IMR-90 (cell line): Measurements from ENCODE around the gene SPACA6. TPM values are rescaled to one million over a fixed set of nuclear protein-coding genes. Genes with fewer than 3 reads are reported as not detected.
"Not testable (repeated sequence)": the region's sequence is repeated elsewhere in the genome, so short reads cannot be mapped to it uniquely, and the experiment has no call there.

Experiments
- ATAC-seq: fragments of 200-7000 bp; cut with Tn5 transposase; 2 replicates; pipeline ENCODE4 v1.9.1; 2020; ENCODE audit warnings: low read depth, mild to moderate bottlenecking, moderate library complexity
- BruUV-seq: library from RNA; stranded (reverse); fragments of 400-500 nt; replicated peaks from 2 replicates; lab custom pipeline; 2021; lab: Mats Ljungman, UMichigan
- CTCF ChIA-PET: fragments of 300-600 bp; formaldehyde crosslinking; extraction: SDS; loops from one replicate; lab custom pipeline; 2021; ENCODE audit warnings: antibody characterized with exemption; lab: Yijun Ruan, JAX
- POLR2A ChIA-PET: fragments of 300-600 bp; sonication (Branson Sonifier 250); formaldehyde crosslinking; loops from one replicate; lab custom pipeline; 2022; ENCODE audit warnings: antibody characterized with exemption; ENCODE audit not compliant: unreplicated experiment; lab: Charles Lee
- DNase-seq: peaks from one replicate; pipeline ENCODE4 v3.0.0; 2013
- H2AFZ ChIP-seq: replicated peaks from 2 replicates; pipeline ENCODE3; 2013; ENCODE audit warnings: low read length, mild to moderate bottlenecking; ENCODE audit not compliant: poor library complexity
- H2AK5ac ChIP-seq: 2 replicates; pipeline ENCODE4 v1.6.1; 2013; ENCODE audit warnings: low read depth, low read length, inconsistent platforms
- H2AK9ac ChIP-seq: replicated peaks from 2 replicates; pipeline ENCODE3; 2013; ENCODE audit warnings: mild to moderate bottlenecking, low read depth, low read length, moderate library complexity; ENCODE audit not compliant: poor library complexity
- H2BK120ac ChIP-seq: 2 replicates; pipeline ENCODE4 v1.6.1; 2013; ENCODE audit warnings: low read depth, low read length, inconsistent platforms
- H2BK15ac ChIP-seq: 3 replicates; pipeline ENCODE4 v1.6.1; 2013; ENCODE audit warnings: low read depth, low read length, inconsistent platforms
- H2BK20ac ChIP-seq: 2 replicates; pipeline ENCODE4 v1.6.1; 2013; ENCODE audit warnings: low read depth, mild to moderate bottlenecking, inconsistent platforms, low read length, moderate library complexity
- H2BK5ac ChIP-seq: 2 replicates; pipeline ENCODE4 v1.6.1; 2013; ENCODE audit warnings: mild to moderate bottlenecking, low read depth, low read length, inconsistent platforms; ENCODE audit not compliant: poor library complexity, severe bottlenecking
- H3K14ac ChIP-seq: replicated peaks from 2 replicates; pipeline ENCODE4 v1.6.1; 2013; ENCODE audit warnings: low read depth, low read length, inconsistent platforms
- H3K18ac ChIP-seq: 2 replicates; pipeline ENCODE4 v1.6.1; 2013; ENCODE audit warnings: low read depth, low read length, control low read depth
- H3K23ac ChIP-seq: 2 replicates; pipeline ENCODE4 v1.6.1; 2013; ENCODE audit warnings: low read depth, low read length, inconsistent platforms
- H3K27ac ChIP-seq: 2 replicates; pipeline ENCODE4 v1.5.1; 2013; ENCODE audit warnings: mild to moderate bottlenecking, control low read depth, low read length; ENCODE audit not compliant: insufficient read depth
- H3K27me3 ChIP-seq: 2 replicates; pipeline ENCODE4 v1.6.1; 2013; ENCODE audit warnings: low read length; ENCODE audit not compliant: control insufficient read depth, insufficient read depth
- H3K36me3 ChIP-seq: 2 replicates; pipeline ENCODE4 v1.6.1; 2013; ENCODE audit warnings: low read length, mixed read lengths; ENCODE audit not compliant: control insufficient read depth, insufficient read depth
- H3K4ac ChIP-seq: 2 replicates; pipeline ENCODE4 v1.6.1; 2013; ENCODE audit warnings: low read depth, low read length, inconsistent platforms
- H3K4me1 ChIP-seq: 2 replicates; pipeline ENCODE4 v1.6.1; 2013; ENCODE audit warnings: low read length, mixed read lengths; ENCODE audit not compliant: control insufficient read depth, insufficient read depth
- H3K4me2 ChIP-seq: 2 replicates; pipeline ENCODE4 v1.6.1; 2013; ENCODE audit warnings: low read depth, mild to moderate bottlenecking, control low read depth, low read length, moderate library complexity
- H3K4me3 ChIP-seq: 2 replicates; pipeline ENCODE4 v1.5.1; 2013; ENCODE audit warnings: low read depth, mild to moderate bottlenecking, control low read depth, low read length, moderate library complexity; ENCODE audit not compliant: insufficient read depth
- H3K56ac ChIP-seq: 2 replicates; pipeline ENCODE4 v1.6.1; 2013; ENCODE audit warnings: low read length, inconsistent platforms; ENCODE audit not compliant: insufficient read depth; ENCODE audit errors: extremely low read depth
- H3K79me1 ChIP-seq, 2 experiments: 2 replicates each; pipeline ENCODE4 v1.6.1; 2013; ENCODE audit warnings: low read length in 2 of 2, inconsistent platforms in 1 of 2, low read depth in 1 of 2
- H3K9ac ChIP-seq: 2 replicates; pipeline ENCODE4 v1.6.1; 2013; ENCODE audit warnings: low read depth, low read length, control low read depth
- H3K9me1 ChIP-seq: 2 replicates; pipeline ENCODE4 v1.6.1; 2013; ENCODE audit warnings: low read length, inconsistent platforms; ENCODE audit not compliant: insufficient read depth
- H3K9me3 ChIP-seq: 2 replicates; pipeline ENCODE4 v1.6.1; 2013; ENCODE audit warnings: low read length; ENCODE audit not compliant: control insufficient read depth, insufficient read depth
- H4K20me1 ChIP-seq: 2 replicates; pipeline ENCODE4 v1.6.1; 2013; ENCODE audit warnings: low read length, inconsistent platforms; ENCODE audit not compliant: insufficient read depth
- H4K5ac ChIP-seq: 2 replicates; pipeline ENCODE4 v1.6.1; 2013; ENCODE audit warnings: mild to moderate bottlenecking, low read depth, low read length, control low read depth
- H4K8ac ChIP-seq, 2 experiments: 2 replicates each; pipeline ENCODE4 v1.6.1; 2013; ENCODE audit warnings: low read depth in 2 of 2, low read length in 2 of 2, control low read depth in 1 of 2, inconsistent platforms in 1 of 2
- H4K91ac ChIP-seq: 2 replicates; pipeline ENCODE4 v1.6.1; 2013; ENCODE audit warnings: low read depth, low read length, inconsistent platforms; ENCODE audit not compliant: insufficient read depth
- WGBS, 2 experiments: methylation state at CpG; one replicate each; pipeline versions ENCODE4 v1.1.5 to v1.1.7; 2013; ENCODE audit warnings: missing lambda C conversion rate in 2 of 2; ENCODE audit not compliant: insufficient read length in 1 of 2; ENCODE audit errors: extremely low coverage in 2 of 2; 5-methylcytosine and 5-hydroxymethylcytosine counted together
- dilution Hi-C: fragments of 300-500 bp; cut with HindIII; formaldehyde crosslinking; loops from one replicate; pipeline ENCODE4 v1.14.3; 2018; ENCODE audit warnings: low sequenced_read_pairs; ENCODE audit not compliant: unreplicated experiment
- in situ Hi-C: fragments of 300-500 bp; cut with MboI; formaldehyde crosslinking; loops from 3 replicates; pipeline ENCODE4 v1.14.3; 2019; ENCODE audit warnings: low sequenced_read_pairs, inconsistent platforms, mixed read lengths
- intact Hi-C: fragments of 100-400 bp; cut with micrococcal nuclease; formaldehyde crosslinking; loops from 2 replicates; pipeline ENCODE4 v1.10.0; 2022
- polyA plus RNA-seq, 3 experiments: library from polyadenylated mRNA; depleted of rRNA; stranded (reverse); fragments of >200 nt; gene quantifications; 2 replicates each; pipeline ENCODE4 v1.2.3, GENCODE V29; 2012; ENCODE audit warnings: low replicate concordance in 1 of 3
- total RNA-seq: library from RNA; depleted of rRNA; stranded (reverse); fragments of >200 nt; gene quantifications from 2 replicates; pipeline ENCODE4 v1.2.3, GENCODE V29; 2012

Gene SPACA6
- total and polyA plus RNA-seq, 2 of the 4 experiments (the other 2 are of a cell fraction) = 1.3 to 13.6 TPM

DNA sequence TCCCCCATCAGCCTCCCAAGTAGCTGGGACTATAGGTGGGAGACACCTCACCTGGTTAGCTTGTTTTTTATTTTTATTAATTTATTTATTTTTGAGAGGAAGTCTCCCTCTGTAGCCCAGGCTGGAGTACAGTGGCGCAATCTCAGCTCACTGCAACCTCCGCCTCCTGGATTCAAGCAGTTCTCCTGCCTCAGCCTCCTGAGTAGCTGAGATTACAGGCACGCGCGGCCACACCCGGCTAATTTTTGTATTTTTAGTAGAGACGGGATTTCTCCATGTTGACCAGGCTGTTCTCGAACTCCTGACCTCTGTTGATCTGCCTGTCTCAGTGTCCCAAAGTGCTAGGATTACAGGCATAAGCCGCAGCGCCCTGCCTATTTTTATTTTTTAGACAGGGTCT is 45.4 kb downstream of the SPACA6 start:
- H2BK15ac ChIP-seq, H3K14ac ChIP-seq, H2AK9ac ChIP-seq, H3K79me1 ChIP-seq, H3K4ac ChIP-seq, H3K36me3 ChIP-seq, dilution Hi-C loops, H2BK5ac ChIP-seq, intact Hi-C loops, H3K23ac ChIP-seq, H3K4me3 ChIP-seq, BruUV-seq, H4K5ac ChIP-seq, H3K4me2 ChIP-seq, H2BK120ac ChIP-seq, H3K18ac ChIP-seq, H3K9ac ChIP-seq, H3K27me3 ChIP-seq, H4K8ac ChIP-seq, in situ Hi-C loops, ATAC-seq, H2AFZ ChIP-seq, H4K91ac ChIP-seq, DNase-seq, H2BK20ac ChIP-seq, H3K9me3 ChIP-seq, H3K4me1 ChIP-seq, H3K56ac ChIP-seq, H4K20me1 ChIP-seq, H3K27ac ChIP-seq, H2AK5ac ChIP-seq, H3K9me1 ChIP-seq: not testable (repeated sequence)
- ChIA-PET POLR2A (interaction anchor here (0.7 kb wide), 1 partner anchor 21 kb away, joined by 3 read pairs; no protein-coding TSS in a partner anchor), CTCF (interaction anchor here (0.6 kb wide), 1 partner anchor 13 kb away, joined by 3 read pairs; no protein-coding TSS in a partner anchor)
- WGBS, 2 experiments = no CpG with 5 or more reads among the region's 10 CpGs
